GM20000 (cell line): ENCODE data around the gene CR1L.
"Not testable (repeated sequence)": the region's sequence is repeated elsewhere in the genome, so short reads cannot be mapped to it uniquely, and the experiment has no call there.

Source experiments
- DNase-seq: peaks from one replicate; pipeline ENCODE4 v3.0.0; 2012; ENCODE audit warnings: low spot score
- CTCF ChIP-seq: IDR thresholded peaks from 2 replicates; pipeline ENCODE4 v1.5.1; 2012; ENCODE audit warnings: mild to moderate bottlenecking, control low read depth; ENCODE audit errors: extremely low read depth, missing control alignments

The CR1L gene

GRCh38 chr1:207649210-207649753 lies 4.3 kb downstream of the CR1L start:
- DNase-seq = no peak
- no peak for TF ChIP-seq CTCF

DNA sequence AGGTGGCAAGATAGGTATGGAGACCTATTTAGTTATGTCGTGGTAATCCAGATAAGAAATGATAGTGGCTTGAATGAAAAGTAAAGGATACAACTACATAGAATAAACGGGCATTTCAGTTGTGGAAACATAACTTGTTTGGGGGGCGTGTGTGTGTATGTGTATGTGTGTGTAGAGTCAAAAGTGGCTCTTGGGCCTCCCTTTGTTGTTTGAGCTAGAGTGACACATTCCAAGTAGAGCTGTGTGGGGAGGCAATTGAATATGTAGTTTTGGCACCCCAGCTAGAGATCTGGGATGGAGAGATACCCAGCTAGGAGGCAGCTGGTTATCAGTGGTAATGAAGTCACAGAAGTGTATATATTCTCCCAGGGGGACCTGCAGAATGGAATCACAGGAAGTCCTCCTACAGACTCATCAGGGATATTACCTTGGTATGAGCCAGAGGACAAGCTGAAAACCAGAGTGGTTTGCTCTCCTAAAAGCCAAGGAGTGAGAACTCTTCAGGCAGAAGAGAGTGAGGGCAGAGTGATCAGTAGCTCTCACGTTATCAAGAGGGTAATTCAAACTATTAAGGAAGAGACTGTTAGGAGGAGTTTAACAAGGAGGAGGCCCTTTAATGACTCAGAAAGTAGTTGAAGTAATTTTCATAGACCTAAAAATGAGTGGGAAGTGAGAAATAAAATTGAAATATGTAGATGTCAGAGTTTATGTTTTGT lies 5.1 kb downstream of the CR1L start:
- no peak for DNase-seq
- no peak for TF ChIP-seq CTCF

- no peak for DNase-seq
- no peak for TF ChIP-seq CTCF
These were observed 6.7 kb downstream of the CR1L start for GRCh38 chr1:207651583-207651982.

DNA sequence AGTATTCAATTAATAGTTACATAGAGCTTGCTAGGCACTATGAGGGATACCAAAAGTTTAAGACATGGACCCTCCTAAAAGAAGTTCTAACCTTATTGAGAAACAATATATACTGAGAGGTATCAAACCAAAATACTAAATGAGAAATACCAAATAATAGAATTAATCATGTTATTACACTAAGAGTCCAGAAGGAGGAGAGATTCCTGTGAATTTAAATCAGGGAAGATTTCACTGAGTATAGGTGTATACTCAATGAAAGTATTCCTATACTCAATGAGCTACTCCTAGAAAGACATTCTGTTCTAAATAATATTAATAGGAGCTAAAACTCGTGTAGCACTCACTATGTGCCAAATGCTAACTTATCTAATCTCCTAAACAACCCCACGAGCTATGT lies 9.4 kb downstream of the CR1L start:
- DNase-seq = no peak

DNA sequence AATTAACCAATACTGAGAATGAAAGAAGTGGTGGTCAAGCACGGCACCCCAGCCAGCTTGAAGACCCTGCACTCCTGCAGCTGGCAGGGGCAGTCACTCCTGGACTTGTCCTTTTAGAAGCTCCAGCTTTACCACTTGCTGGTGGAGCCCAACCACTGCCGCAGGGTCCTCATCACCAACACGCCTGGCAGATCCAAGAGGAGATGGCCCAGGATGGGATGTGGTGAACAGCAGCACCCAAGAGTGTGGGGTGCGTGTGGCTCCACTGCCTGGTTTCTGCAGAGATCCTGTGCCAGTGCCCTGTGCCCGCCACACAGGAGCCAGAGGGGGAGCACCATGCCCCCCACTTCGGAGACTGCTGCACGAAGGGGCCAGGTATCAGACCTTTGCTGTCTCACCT lies 13.5 kb downstream of the CR1L start:
- DNase-seq = no peak
- no peak for TF ChIP-seq CTCF

More for the DNA sequence above, 9.4 kb downstream of the CR1L start:
- TF ChIP-seq CTCF = no peak

- no peak for DNase-seq
- no peak for TF ChIP-seq CTCF
These were observed 14.1 kb downstream of the CR1L start for GRCh38 chr1:207658904-207659485.

GRCh38 chr1:207659545-207660153 lies 14.7 kb downstream of the CR1L start:
- TF ChIP-seq CTCF = no peak
- no peak for DNase-seq

DNA sequence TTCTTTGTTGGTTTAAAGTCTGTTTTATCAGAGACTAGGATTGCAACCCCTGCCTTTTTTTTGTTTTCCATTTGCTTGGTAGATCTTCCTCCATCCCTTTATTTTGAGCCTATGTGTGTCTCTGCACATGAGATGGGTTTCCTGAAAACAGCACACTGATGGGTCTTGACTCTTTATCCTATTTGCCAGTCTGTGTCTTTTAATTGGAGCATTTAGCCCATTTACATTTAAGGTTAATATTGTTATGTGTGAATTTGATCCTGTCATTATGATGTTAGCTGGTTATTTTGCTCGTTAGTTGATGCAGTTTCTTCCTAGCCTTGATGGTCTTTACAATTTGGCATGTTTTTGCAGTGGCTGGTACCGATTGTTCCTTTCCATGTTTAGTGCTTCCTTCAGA lies 16.5 kb downstream of the CR1L start:
- DNase-seq = not testable (repeated sequence)
